ENCODE measurements around the gene PCAT6.
"Not testable (repeated sequence)": the region's sequence is repeated elsewhere in the genome, so short reads cannot be mapped to it uniquely, and the experiment has no call there.

PCAT6 gene

DNA sequence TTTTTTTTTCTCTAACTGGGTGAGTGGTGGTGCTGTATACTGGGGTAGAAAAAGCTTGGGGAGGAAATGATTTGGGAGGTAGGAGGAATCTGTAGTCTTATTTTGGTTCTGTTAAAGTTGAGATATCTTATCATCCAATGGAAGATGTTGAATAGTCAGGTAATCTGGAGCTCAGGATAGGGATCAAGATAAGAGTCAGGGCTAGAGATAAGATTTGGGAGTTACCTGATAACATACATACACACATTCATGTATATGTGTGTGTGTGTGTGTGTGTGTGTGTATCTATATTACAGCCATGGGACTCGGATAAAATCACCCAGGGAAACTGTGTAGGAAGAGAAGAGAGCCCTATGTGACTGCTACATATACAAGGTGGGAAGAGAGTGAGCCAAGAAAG is 8.1 kb downstream of the PCAT6 start:
- Histone ChIP-seq H3K36me3 (no peaks in the 10 kb centered on the region), H3K27ac (no peak overlapping the region), H3K9me3 (ENCODE audit: severe bottlenecking) (peaks cover 2% of the 10 kb centered on the region), H3K4me3 (ENCODE audit: low read depth, low read length) (no peak overlapping the region), H3K27me3 (ENCODE audit: insufficient read depth, low read depth, severe bottlenecking) (no peaks in the 10 kb centered on the region)
- no peak for DNase-seq
- TF ChIP-seq, protein P1, sequence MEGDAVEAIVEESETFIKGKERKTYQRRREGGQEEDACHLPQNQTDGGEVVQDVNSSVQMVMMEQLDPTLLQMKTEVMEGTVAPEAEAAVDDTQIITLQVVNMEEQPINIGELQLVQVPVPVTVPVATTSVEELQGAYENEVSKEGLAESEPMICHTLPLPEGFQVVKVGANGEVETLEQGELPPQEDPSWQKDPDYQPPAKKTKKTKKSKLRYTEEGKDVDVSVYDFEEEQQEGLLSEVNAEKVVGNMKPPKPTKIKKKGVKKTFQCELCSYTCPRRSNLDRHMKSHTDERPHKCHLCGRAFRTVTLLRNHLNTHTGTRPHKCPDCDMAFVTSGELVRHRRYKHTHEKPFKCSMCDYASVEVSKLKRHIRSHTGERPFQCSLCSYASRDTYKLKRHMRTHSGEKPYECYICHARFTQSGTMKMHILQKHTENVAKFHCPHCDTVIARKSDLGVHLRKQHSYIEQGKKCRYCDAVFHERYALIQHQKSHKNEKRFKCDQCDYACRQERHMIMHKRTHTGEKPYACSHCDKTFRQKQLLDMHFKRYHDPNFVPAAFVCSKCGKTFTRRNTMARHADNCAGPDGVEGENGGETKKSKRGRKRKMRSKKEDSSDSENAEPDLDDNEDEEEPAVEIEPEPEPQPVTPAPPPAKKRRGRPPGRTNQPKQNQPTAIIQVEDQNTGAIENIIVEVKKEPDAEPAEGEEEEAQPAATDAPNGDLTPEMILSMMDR (IDR thresholded peaks at IDR 0.05; ENCODE audit: low read depth, low read length) = no peak

DNA sequence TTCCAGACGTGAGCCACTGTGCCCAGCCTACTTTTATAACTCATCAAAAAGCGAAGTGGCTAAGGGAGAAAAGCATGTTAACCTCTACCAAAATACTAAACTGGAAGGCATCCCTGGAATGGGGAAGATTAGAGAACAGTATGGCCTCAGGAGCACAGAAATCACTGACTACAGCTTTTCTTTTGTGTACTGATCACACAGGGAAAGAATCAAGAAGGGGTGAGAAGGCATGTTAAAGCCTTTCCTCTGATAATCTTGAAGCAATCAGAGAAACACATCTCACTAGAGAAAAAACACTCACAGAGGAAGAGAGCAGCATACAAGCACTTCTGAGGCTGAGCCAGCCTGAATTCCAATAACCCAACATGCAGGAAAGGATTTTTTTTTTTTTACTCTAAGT is 10.7 kb downstream of the PCAT6 start:
- Histone ChIP-seq H3K27me3 (ENCODE audit: insufficient read depth, low read depth, severe bottlenecking) (no peaks in the 10 kb centered on the region), H3K9me3 (ENCODE audit: severe bottlenecking) (peaks cover 2% of the 10 kb centered on the region), H3K27ac (no peak overlapping the region), H3K4me3 (ENCODE audit: low read depth, low read length) (no peak overlapping the region), H3K36me3 (no peaks in the 10 kb centered on the region)
- no peak for DNase-seq
- TF ChIP-seq, protein P1 (IDR thresholded peaks at IDR 0.05; ENCODE audit: low read depth, low read length) = no peak

DNA sequence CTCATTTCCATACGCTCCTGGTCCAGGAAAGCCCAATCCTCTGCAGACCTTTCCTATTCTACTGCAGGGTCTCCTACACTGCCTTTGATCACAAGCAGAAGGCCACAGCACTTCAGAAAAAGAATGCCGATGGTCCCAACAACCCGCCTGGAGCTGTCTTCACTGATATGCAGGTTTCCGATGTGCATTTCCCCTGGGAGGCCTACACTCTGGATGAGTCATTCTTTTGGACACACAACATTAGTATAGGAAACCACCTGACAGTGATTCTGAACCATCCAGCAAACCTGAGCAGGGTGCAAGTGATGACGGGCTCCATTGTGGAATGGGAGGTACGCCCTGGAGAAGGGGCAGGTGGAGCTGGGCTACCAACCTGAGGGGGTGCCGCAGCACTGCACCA is 15.0 kb downstream of the PCAT6 start:
- Histone ChIP-seq H3K27me3 (ENCODE audit: insufficient read depth, low read depth, severe bottlenecking) (no peaks in the 10 kb centered on the region), H3K9me3 (ENCODE audit: severe bottlenecking) (peaks cover 2% of the 10 kb centered on the region), H3K4me3 (ENCODE audit: low read depth, low read length) (no peak overlapping the region), H3K27ac (no peak overlapping the region), H3K36me3 (no peaks in the 10 kb centered on the region)
- TF ChIP-seq, protein P1 (IDR thresholded peaks at IDR 0.05; ENCODE audit: low read depth, low read length) = no peak
- DNase-seq = no peak

DNA sequence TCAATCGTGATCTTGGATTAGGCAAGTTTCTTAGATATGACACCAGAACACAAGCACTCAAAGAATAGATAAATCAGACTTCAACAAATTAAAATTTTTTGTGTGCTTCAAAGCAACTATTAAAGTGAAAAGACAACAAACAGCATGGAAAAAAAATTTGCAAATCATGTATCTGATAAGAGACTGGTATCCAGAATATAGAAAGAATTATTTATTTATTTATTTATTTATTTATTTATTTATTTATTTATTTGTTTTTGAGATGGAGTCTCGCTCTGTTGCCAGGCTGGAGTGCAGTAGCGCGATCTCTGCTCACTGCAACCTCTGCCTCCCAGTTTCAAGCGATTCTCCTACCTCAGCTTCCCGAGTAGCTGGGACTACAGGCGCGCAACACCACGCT is 18.5 kb downstream of the PCAT6 start:
- DNase-seq; H3K36me3 ChIP-seq; H3K4me3 ChIP-seq (ENCODE audit: low read depth, low read length); H3K27ac ChIP-seq; H3K9me3 ChIP-seq (ENCODE audit: severe bottlenecking); H3K27me3 ChIP-seq (ENCODE audit: insufficient read depth, low read depth, severe bottlenecking): not testable (repeated sequence)

DNA sequence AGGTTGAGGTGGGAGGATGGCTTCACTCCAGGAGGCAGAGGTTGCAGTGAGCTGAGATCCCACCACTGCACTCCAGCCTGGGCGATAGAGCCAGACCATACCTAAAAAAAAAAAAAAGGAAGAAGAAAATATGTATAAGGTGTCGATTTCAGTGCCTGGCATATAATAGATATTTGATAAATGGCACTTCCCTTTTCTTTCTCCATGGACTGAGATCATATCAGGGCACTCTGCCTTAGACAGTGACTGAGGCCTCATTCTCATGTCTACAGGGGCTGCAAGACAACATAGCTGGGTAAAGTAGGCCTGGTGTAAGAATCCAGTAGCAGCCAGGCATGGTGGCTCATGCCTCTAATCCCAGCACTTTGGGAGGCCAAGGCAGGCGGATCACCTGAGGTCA is 21.2 kb downstream of the PCAT6 start:
- TF ChIP-seq, protein P1 (IDR thresholded peaks at IDR 0.05; ENCODE audit: low read depth, low read length) = no peak
- H3K27me3 ChIP-seq (ENCODE audit: insufficient read depth, low read depth, severe bottlenecking) = no peaks in the 10 kb centered on the region
- H3K27ac ChIP-seq = no peak overlapping the region
- H3K36me3 ChIP-seq = no peaks in the 10 kb centered on the region
- no peak for DNase-seq
- no peaks in the 10 kb centered on the region for H3K9me3 ChIP-seq (ENCODE audit: severe bottlenecking)
- no peak overlapping the region for H3K4me3 ChIP-seq (ENCODE audit: low read depth, low read length)

DNA sequence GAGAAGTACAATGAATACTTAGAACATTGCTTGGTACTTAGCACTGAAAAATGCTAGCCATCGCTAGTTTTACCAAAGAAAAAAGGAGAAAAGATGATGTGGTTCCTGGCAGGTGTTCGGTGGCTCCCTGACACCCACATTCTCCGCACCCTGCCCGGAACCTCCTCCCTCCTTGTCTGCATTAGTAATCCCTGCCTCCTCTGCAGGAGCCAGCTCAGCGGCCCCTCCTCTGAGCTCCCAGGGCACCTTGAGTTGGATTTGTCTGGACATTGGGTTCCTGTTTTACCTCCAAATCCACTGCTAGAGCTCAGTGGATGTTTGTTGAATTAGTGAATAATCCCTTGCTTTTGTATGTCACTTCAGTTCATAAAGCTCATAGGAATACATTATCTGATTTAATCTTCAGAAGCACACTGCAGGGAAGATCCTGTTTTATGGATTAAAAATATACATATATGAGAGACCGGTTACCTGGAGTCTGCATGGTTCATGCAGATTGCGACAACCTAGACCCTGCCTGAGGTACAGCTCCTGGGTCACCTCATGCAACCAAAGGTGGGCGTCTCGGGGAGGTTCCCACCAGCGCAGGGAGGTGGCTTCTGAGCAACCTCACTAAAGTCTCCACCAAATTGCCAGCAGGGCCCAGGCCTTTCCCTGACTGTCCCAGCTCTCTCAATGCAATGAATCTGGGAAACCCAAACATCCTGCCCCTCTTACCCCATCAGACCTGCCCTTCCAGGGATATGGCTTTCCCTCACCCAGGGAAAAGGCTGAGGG is 24.2 kb downstream of the PCAT6 start:
- no peaks in the 10 kb centered on the region for H3K36me3 ChIP-seq
- H3K27me3 ChIP-seq (ENCODE audit: insufficient read depth, low read depth, severe bottlenecking) = no peaks in the 10 kb centered on the region
- H3K27ac ChIP-seq = peak overlapping the region; percentile 31
- TF ChIP-seq, protein P1 (IDR thresholded peaks at IDR 0.05; ENCODE audit: low read depth, low read length) = no peak
- peak; percentile 93 for DNase-seq
- H3K9me3 ChIP-seq (ENCODE audit: severe bottlenecking) = no peaks in the 10 kb centered on the region
- H3K4me3 ChIP-seq (ENCODE audit: low read depth, low read length) = 0 out of 2 replicates have a peak overlapping the region, but pooled peaks have one; percentile 2
